ENCODE measurements around the gene GGT6. TPM values are rescaled to one million over a fixed set of nuclear protein-coding genes. Genes with fewer than 3 reads are reported as not detected.
A peak's percentile ranks its signal among the peaks of the same experiment; 100 is the strongest.

Gene GGT6
- polyA plus RNA-seq, 3 donors: not detected

DNA sequence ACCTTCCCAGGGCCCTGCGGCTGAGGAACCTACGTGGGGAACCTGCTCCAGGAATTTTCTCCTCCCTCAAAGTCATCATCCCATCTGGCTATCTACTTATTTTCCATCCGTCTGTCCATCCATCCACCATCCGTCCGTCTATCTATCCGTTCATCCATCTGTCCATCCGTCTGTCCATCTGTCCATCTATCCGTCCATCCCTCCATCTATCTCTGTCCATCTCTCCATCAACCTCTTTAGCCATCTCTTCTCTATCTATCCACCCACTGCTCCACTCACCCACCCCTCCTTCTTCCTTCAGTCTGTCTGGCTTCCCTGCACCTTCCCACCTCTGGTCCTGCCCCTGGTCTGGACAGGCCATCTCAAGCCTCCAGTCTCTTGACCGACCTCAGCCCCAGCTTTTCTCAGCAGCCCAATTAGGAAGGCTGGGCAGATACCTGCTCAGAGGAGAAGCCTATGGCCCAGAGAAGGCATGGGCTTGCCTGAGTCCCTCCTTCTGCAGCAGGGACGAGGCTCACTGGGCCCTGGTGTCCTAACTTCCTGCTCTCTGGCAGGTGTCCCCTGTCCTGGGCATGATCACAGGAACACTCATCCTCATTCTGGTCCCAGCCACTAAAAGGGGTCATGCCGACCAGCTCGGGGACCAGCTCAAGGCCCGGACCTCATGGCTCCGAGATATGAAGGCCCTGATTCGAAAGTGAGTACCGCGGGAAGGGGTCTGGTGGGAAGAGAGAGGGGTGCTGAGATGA is 28.2 kb downstream of the GGT6 start:
- H3K4me2 ChIP-seq (replicated peaks; ENCODE audit: extremely low read depth, low read length, poor library complexity, severe bottlenecking): no peak overlapping the region
- peaks cover 8 to 16% (median 13%) of the 10 kb centered on the region in 3 donors for H3K27me3 Mint-ChIP-seq (ENCODE audit: low read depth in 3 of 3)
- H3K36me3 ChIP-seq (replicated peaks in 1 of 2; ENCODE audit: control insufficient read depth in 1 of 2, insufficient read depth in 2 of 2, low read length in 2 of 2): no peaks in the 10 kb centered on the region
- WGBS (ENCODE audit: insufficient coverage): 88% methylated on average over 10 of the region's 17 CpGs
- no peaks in the 10 kb centered on the region for H3K9me3 ChIP-seq (replicated peaks in 1 of 2; ENCODE audit: control insufficient read depth in 1 of 2, insufficient read depth in 1 of 2, low read length in 2 of 2)
- no peak for DNase-seq
- no peaks in the 10 kb centered on the region for H3K27me3 ChIP-seq (ENCODE audit: control insufficient read depth in 2 of 2, insufficient read depth in 2 of 2, low read length in 2 of 2)
- intact Hi-C loops (cut with micrococcal nuclease): no loop called here
- H3K27ac ChIP-seq (ENCODE audit: low read depth in 1 of 2, low read length in 2 of 2): no peak overlapping the region
- no peak overlapping the region for H2AFZ ChIP-seq (ENCODE audit: insufficient read depth, low read depth, low read length, poor library complexity, severe bottlenecking)
- H3K9ac ChIP-seq (ENCODE audit: insufficient read depth, low read length, poor library complexity, severe bottlenecking): no peak overlapping the region
- no peak overlapping the region for H3K4me3 ChIP-seq (replicated peaks in 1 of 3; ENCODE audit: low read depth in 2 of 3, low read length in 3 of 3)
- H4K20me1 ChIP-seq (ENCODE audit: insufficient read depth, low read length): no peaks in the 10 kb centered on the region
- no peaks in the 10 kb centered on the region for H3K9me3 Mint-ChIP-seq
- H3K79me2 ChIP-seq (ENCODE audit: insufficient read depth, low read length): no peaks in the 10 kb centered on the region
- H3K4me1 Mint-ChIP-seq: peaks cover 26% of the 10 kb centered on the region
- no peak overlapping the region for H3K27ac Mint-ChIP-seq
- TF ChIP-seq CTCF (IDR thresholded peaks at IDR 0.05): no peak
- H3K36me3 Mint-ChIP-seq: no peaks in the 10 kb centered on the region
- H3K4me3 Mint-ChIP-seq: peak overlapping the region in 1 of 2 donors; percentile 47
- peaks cover 22% of the 10 kb centered on the region in 2 donors for H3K4me1 ChIP-seq (ENCODE audit: control insufficient read depth in 1 of 2, insufficient read depth in 2 of 2, low read length in 2 of 2)

DNA sequence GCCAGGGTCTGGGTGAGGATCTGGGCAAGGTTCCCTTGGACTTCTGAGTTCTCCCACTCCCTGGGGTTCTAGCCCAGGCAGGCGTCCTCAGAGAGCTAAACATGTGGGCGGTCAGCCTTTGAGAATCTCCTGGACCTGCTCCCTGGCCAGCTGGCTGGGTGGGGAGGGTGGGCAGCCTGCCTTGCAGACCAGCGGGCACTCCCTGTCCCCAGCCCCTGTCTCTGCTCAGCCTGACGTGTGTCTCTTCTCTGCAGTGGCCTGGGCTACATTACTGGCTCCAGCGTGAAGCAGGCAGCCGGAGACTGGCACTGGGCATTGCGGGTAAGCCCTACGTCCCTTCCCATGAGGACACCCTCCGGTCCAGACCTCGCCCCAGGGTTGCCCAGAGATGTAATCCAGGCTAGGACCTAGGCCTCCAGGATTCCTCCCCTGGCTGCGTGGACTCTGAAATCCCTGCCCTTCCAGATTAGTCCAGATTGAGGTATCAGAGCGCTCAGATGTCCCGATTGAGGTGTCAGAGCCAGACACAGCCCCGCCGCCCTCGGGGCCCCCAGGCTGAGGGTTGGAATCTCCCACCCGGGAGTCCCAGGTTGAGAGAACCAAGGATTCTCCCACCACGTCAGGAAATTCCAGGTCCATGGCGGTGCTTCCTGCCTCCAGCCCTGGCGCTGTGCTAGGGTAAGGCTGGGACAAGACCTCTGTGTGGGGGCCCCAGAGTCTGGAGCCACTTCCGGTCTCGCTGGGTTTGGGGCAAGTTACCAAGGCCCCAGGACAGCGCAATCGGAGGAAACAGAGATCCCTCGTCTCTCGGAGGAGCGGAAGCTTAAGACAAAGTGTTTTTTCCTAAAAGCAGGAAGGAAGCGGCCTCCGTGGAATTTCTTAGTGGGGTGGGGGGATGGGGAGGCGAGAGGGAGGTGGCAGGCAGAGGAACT is 29.3 kb downstream of the GGT6 start:
- Histone ChIP-seq H3K27me3 (ENCODE audit: control insufficient read depth in 2 of 2, insufficient read depth in 2 of 2, low read length in 2 of 2) (no peaks in the 10 kb centered on the region), H3K79me2 (ENCODE audit: insufficient read depth, low read length) (no peaks in the 10 kb centered on the region), H3K4me1 (ENCODE audit: control insufficient read depth in 1 of 2, insufficient read depth in 2 of 2, low read length in 2 of 2) (peaks cover 11% of the 10 kb centered on the region in 2 donors), H4K20me1 (ENCODE audit: insufficient read depth, low read length) (no peaks in the 10 kb centered on the region), H3K9me3 (replicated peaks in 1 of 2; ENCODE audit: control insufficient read depth in 1 of 2, insufficient read depth in 1 of 2, low read length in 2 of 2) (no peaks in the 10 kb centered on the region), H2AFZ (ENCODE audit: insufficient read depth, low read depth, low read length, poor library complexity, severe bottlenecking) (no peak overlapping the region), H3K9ac (ENCODE audit: insufficient read depth, low read length, poor library complexity, severe bottlenecking) (peak overlapping the region; percentile 15), H3K36me3 (replicated peaks in 1 of 2; ENCODE audit: control insufficient read depth in 1 of 2, insufficient read depth in 2 of 2, low read length in 2 of 2) (no peaks in the 10 kb centered on the region), H3K4me2 (replicated peaks; ENCODE audit: extremely low read depth, low read length, poor library complexity, severe bottlenecking) (no peak overlapping the region), H3K4me3 (replicated peaks in 1 of 3; ENCODE audit: low read depth in 2 of 3, low read length in 3 of 3) (no peak overlapping the region), H3K27ac (ENCODE audit: low read depth in 1 of 2, low read length in 2 of 2) (no peak overlapping the region)
- intact Hi-C loops (cut with micrococcal nuclease): no loop called here
- WGBS (ENCODE audit: insufficient coverage): 59% methylated on average over 28 of the region's 30 CpGs
- Mint-ChIP-seq H3K4me1 (peaks cover 15% of the 10 kb centered on the region), H3K27ac (no peak overlapping the region), H3K27me3 (ENCODE audit: low read depth in 3 of 3) (peaks cover 7 to 16% (median 13%) of the 10 kb centered on the region in 3 donors), H3K9me3 (no peaks in the 10 kb centered on the region), H3K4me3 (no peak overlapping the region), H3K36me3 (no peaks in the 10 kb centered on the region)
- TF ChIP-seq CTCF (IDR thresholded peaks at IDR 0.05): no peak
- no peak for DNase-seq

Data from CD14-positive monocyte (primary cell).